Body of pancreas (tissue), 4 donors: ENCODE results near the gene RABAC1. TPM values are rescaled to one million over a fixed set of nuclear protein-coding genes. Genes with fewer than 3 reads are reported as not detected.

Experiments used
- ATAC-seq: fragments of 150-250 bp; one replicate; pipeline ENCODE4 v1.9.1; 2016
- DNase-seq, 4 donors: peaks; one replicate each; pipeline ENCODE4 v3.0.0-alpha.2; 2019
- H3K27ac ChIP-seq, 4 donors: fragments of 200-600 bp; sonication (generic); 1 replicate in 3 of 4; 2 replicates in 1 of 4; pipeline versions ENCODE4 v1.5.1 to v1.6.1; 2016 to 2019; ENCODE audit warnings: mild to moderate bottlenecking in 1 of 4, mixed read lengths in 1 of 4, moderate library complexity in 1 of 4
- H3K27me3 ChIP-seq, 2 donors: fragments of 200-600 bp; sonication (generic); one replicate each; pipeline ENCODE4 v1.6.0; 2016; ENCODE audit warnings: mild to moderate bottlenecking in 1 of 2
- H3K36me3 ChIP-seq, 2 donors: fragments of 200-600 bp; sonication (generic); replicated peaks in 1 of 2; 2 replicates each; pipeline ENCODE4 v1.5.1; 2016; ENCODE audit warnings: low read depth in 2 of 2; ENCODE audit not compliant: insufficient read depth in 1 of 2
- H3K4me1 ChIP-seq: fragments of 200-600 bp; sonication (generic); one replicate; pipeline ENCODE4 v1.6.0; 2016
- H3K4me3 ChIP-seq, 2 donors: fragments of 200-600 bp; sonication (generic); 1 replicate in 1 of 2; 2 replicates in 1 of 2; pipeline ENCODE4 v1.5.1; 2016 to 2019
- H3K9me3 ChIP-seq, 3 donors: fragments of 200-600 bp; sonication (generic); 1 replicate in 2 of 3; 2 replicates in 1 of 3; pipeline ENCODE4 v1.5.1; 2016
- CTCF ChIP-seq, 7 experiments: fragments of 450-650 bp in 4 of 7; fragments of 200-600 bp in 3 of 7; sonication (generic) in 3 of 7; IDR thresholded peaks; one replicate each; pipeline ENCODE4 v1.5.1; 2016 to 2019; ENCODE audit warnings: antibody characterized with exemption in 7 of 7
- POLR2A ChIP-seq, 3 donors: fragments of 450-650 bp; IDR thresholded peaks; one replicate each; pipeline ENCODE4 v1.6.1; 2016; ENCODE audit warnings: antibody characterized with exemption in 3 of 3, mild to moderate bottlenecking in 2 of 3
- WGBS, 2 donors: methylation state at CpG; one replicate each; pipeline ENCODE4 v1.1.5; 2017; 5-methylcytosine and 5-hydroxymethylcytosine counted together
- intact Hi-C: fragments of 100-400 bp; cut with DNase I; formaldehyde crosslinking; loops from one replicate; pipeline ENCODE4 v1.15.1; 2023
- total RNA-seq, 2 donors: library from RNA; depleted of rRNA; stranded (reverse); fragments of >200 nt; gene quantifications; one replicate each; pipeline ENCODE4 v1.1.0, GENCODE V29; 2016

The RABAC1 gene
- total RNA-seq, 2 donors from 2014 or later = 87.3 to 88.5 TPM

- peaks cover 6% of the 10 kb centered on the region for H3K4me1 ChIP-seq
- no peak overlapping the region for H3K4me3 ChIP-seq
- TF ChIP-seq CTCF (IDR thresholded peaks at IDR 0.05) (no peak), POLR2A (IDR thresholded peaks at IDR 0.05) (no peak)
- no peaks in the 10 kb centered on the region for H3K36me3 ChIP-seq
- intact Hi-C loops = no loop called here
- DNase-seq (no peak), ATAC-seq (no peak)
- 77 to 79% methylated on average over 9 of the region's 9 CpGs for WGBS, 2 donors
- H3K27ac ChIP-seq = no peak overlapping the region
- H3K27me3 ChIP-seq = peaks cover 0 to 5% of the 10 kb centered on the region in 2 donors
- H3K9me3 ChIP-seq = no peaks in the 10 kb centered on the region
Measured at GRCh38 chr19:41988947-41989346, 29.8 kb upstream of the RABAC1 start.

- Histone ChIP-seq H3K27me3 (no peaks in the 10 kb centered on the region), H3K9me3 (no peaks in the 10 kb centered on the region), H3K27ac (no peak overlapping the region), H3K4me1 (no peaks in the 10 kb centered on the region), H3K4me3 (no peak overlapping the region), H3K36me3 (no peaks in the 10 kb centered on the region)
- no peak for ATAC-seq
- DNase-seq = no peak
- TF ChIP-seq CTCF (IDR thresholded peaks at IDR 0.05) (no peak), POLR2A (IDR thresholded peaks at IDR 0.05) (no peak)
- 53 to 70% methylated on average over 3 to 10 of the region's 10 CpGs for WGBS, 2 donors
- intact Hi-C loops = no loop called here
Measured at GRCh38 chr19:41987141-41987860, 28.2 kb upstream of the RABAC1 start.

- intact Hi-C loops = no loop called here
- DNase-seq = no peak
Measured at GRCh38 chr19:41984961-41985360, 25.8 kb upstream of the RABAC1 start.

GRCh38 chr19:41981724-41982123 is 22.6 kb upstream of the RABAC1 start:
- H3K4me3 ChIP-seq = no peak overlapping the region
- no peaks in the 10 kb centered on the region for H3K4me1 ChIP-seq
- no peak for ATAC-seq
- 79 to 93% methylated on average over 4 to 15 of the region's 15 CpGs for WGBS, 2 donors
- intact Hi-C loops = no loop called here
- H3K9me3 ChIP-seq = no peaks in the 10 kb centered on the region
- DNase-seq = no peak
- H3K27me3 ChIP-seq = no peaks in the 10 kb centered on the region
- no peak for TF ChIP-seq CTCF (IDR thresholded peaks at IDR 0.05)
- TF ChIP-seq POLR2A (IDR thresholded peaks at IDR 0.05) = no peak
- H3K27ac ChIP-seq = no peak overlapping the region
- H3K36me3 ChIP-seq = no peaks in the 10 kb centered on the region

More at GRCh38 chr19:41984961-41985360, 25.8 kb upstream of the RABAC1 start:
- WGBS, 2 donors = 80% methylated on average over 8 to 17 of the region's 17 CpGs
- no peaks in the 10 kb centered on the region for H3K27me3 ChIP-seq
- H3K27ac ChIP-seq = no peak overlapping the region
- TF ChIP-seq POLR2A (IDR thresholded peaks at IDR 0.05) = no peak
- TF ChIP-seq CTCF (IDR thresholded peaks at IDR 0.05) = no peak
- no peaks in the 10 kb centered on the region for H3K9me3 ChIP-seq
- H3K4me1 ChIP-seq = no peaks in the 10 kb centered on the region
- no peak for ATAC-seq
- no peak overlapping the region for H3K4me3 ChIP-seq
- H3K36me3 ChIP-seq = no peaks in the 10 kb centered on the region

GRCh38 chr19:41978470-41978869 is 19.3 kb upstream of the RABAC1 start:
- DNase-seq (no peak), ATAC-seq (no peak)
- H3K9me3 ChIP-seq = no peaks in the 10 kb centered on the region
- no peak for TF ChIP-seq CTCF (IDR thresholded peaks at IDR 0.05)
- H3K27ac ChIP-seq = no peak overlapping the region
- no peaks in the 10 kb centered on the region for H3K4me1 ChIP-seq
- no peak overlapping the region for H3K4me3 ChIP-seq
- no peaks in the 10 kb centered on the region for H3K27me3 ChIP-seq
- H3K36me3 ChIP-seq = no peaks in the 10 kb centered on the region
- intact Hi-C loops = no loop called here
- WGBS, 2 donors = 79 to 80% methylated on average over 13 to 16 of the region's 17 CpGs
